GM19452 (cell line): Measurements from ENCODE around the gene R3HDM2.
"Not testable (repeated sequence)": the region's sequence is repeated elsewhere in the genome, so short reads cannot be mapped to it uniquely, and the experiment has no call there.

ENCODE experiments used
- ATAC-seq: cut with Tn5 transposase; IDR thresholded peaks from one replicate; pipeline ENCODE4 v1.9.1; 2021; ENCODE audit not compliant: unreplicated experiment

R3HDM2 gene

GRCh38 chr12:57384478-57384877 is 46.4 kb downstream of the R3HDM2 start:
- no peak for ATAC-seq

GRCh38 chr12:57381693-57382220 is 49.1 kb downstream of the R3HDM2 start:
- no peak for ATAC-seq

- ATAC-seq: no peak
Measured at GRCh38 chr12:57380300-57380699, 50.5 kb downstream of the R3HDM2 start.

GRCh38 chr12:57377103-57377840 is 53.6 kb downstream of the R3HDM2 start:
- no peak for ATAC-seq

GRCh38 chr12:57372233-57372632 is 58.6 kb downstream of the R3HDM2 start:
- no peak for ATAC-seq

- no peak for ATAC-seq
Measured at GRCh38 chr12:57370696-57371095, 60.1 kb downstream of the R3HDM2 start.

GRCh38 chr12:57370072-57370471 is 60.8 kb downstream of the R3HDM2 start:
- ATAC-seq: no peak

- no peak for ATAC-seq
Measured at GRCh38 chr12:57369202-57369601, 61.6 kb downstream of the R3HDM2 start.

- ATAC-seq: no peak
Measured at GRCh38 chr12:57368349-57369095, 62.3 kb downstream of the R3HDM2 start.

- no peak for ATAC-seq
Measured at GRCh38 chr12:57367121-57367520, 63.7 kb downstream of the R3HDM2 start.

- ATAC-seq: no peak
Measured at GRCh38 chr12:57366315-57366714, 64.5 kb downstream of the R3HDM2 start.

- ATAC-seq: not testable (repeated sequence)
Measured at GRCh38 chr12:57364156-57364555, 66.7 kb downstream of the R3HDM2 start.

GRCh38 chr12:57360468-57360867 is 70.4 kb downstream of the R3HDM2 start:
- ATAC-seq: no peak

GRCh38 chr12:57358646-57359045 is 72.2 kb downstream of the R3HDM2 start:
- no peak for ATAC-seq

- ATAC-seq: no peak
Measured at GRCh38 chr12:57355734-57356133, 75.1 kb downstream of the R3HDM2 start.

- no peak for ATAC-seq
Measured at GRCh38 chr12:57352166-57352565, 78.7 kb downstream of the R3HDM2 start.

- ATAC-seq: no peak
Measured at GRCh38 chr12:57347284-57347683, 83.6 kb downstream of the R3HDM2 start.

- no peak for ATAC-seq
Measured at GRCh38 chr12:57343703-57344378, 87.0 kb downstream of the R3HDM2 start.

GRCh38 chr12:57342207-57342691 is 88.6 kb downstream of the R3HDM2 start:
- ATAC-seq: no peak

GRCh38 chr12:57341275-57341990 is 89.4 kb downstream of the R3HDM2 start:
- no peak for ATAC-seq

- no peak for ATAC-seq
Measured at GRCh38 chr12:57340104-57340503, 90.7 kb downstream of the R3HDM2 start.
